ENCODE results near the gene SEC14L5. TPM values are rescaled to one million over a fixed set of nuclear protein-coding genes. Genes with fewer than 3 reads are reported as not detected.

The SEC14L5 gene
- total and polyA plus RNA-seq, 9 donors = 0.11 to 1.5 (median 0.38) TPM

DNA sequence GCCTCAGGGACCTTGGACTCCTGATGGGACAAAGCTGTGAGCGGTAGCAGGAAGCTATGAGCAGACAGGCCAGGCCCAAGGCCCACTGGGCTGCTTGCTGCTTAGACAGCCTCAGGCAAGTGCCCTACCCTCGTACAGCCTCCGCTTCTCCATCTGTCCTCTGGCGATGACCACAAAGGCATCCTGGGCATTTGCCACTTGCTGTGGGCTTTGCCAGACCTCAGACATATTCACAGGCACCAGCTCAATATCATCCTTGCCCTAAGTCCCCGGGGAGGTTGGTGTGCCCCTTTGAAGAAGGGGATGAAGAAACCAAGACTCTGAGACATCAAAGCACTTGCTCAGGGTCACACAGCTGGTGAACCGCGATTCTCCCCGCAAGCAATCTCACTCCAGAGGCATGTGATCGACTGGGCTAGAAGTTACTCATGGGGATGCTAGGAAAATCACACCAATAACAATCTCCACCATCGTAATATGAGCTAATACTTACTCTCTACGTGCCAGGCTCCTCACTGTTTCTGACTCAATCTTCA, 42.8 kb upstream of the SEC14L5 start:
- TF ChIP-seq EP300 (IDR thresholded peaks at IDR 0.05) (no peak), POLR2A (IDR thresholded peaks at IDR 0.05) (no peak), CTCF (IDR thresholded peaks at IDR 0.05) (no peak)
- intact Hi-C loops (cut with DNase I) = no loop called here
- H3K27me3 ChIP-seq = no peaks in the 10 kb centered on the region
- peaks cover 4% of the 10 kb centered on the region for H3K4me1 ChIP-seq (ENCODE audit: insufficient read depth)
- H3K27ac ChIP-seq = no peak overlapping the region
- DNase-seq = no peak
- H3K36me3 ChIP-seq = no peaks in the 10 kb centered on the region
- WGBS, 3 donors = 50 to 62% (median 53%) methylated on average over 11 of the region's 11 CpGs
- H3K9me3 ChIP-seq = no peaks in the 10 kb centered on the region
- no peak overlapping the region for H3K4me3 ChIP-seq

GRCh38 chr16:4917117-4917516, 41.0 kb upstream of the SEC14L5 start:
- no peaks in the 10 kb centered on the region for H3K9me3 ChIP-seq
- H3K27me3 ChIP-seq = no peaks in the 10 kb centered on the region
- H3K36me3 ChIP-seq = no peaks in the 10 kb centered on the region
- no peak for DNase-seq
- H3K4me1 ChIP-seq (ENCODE audit: insufficient read depth) = no peaks in the 10 kb centered on the region
- WGBS, 3 donors = 5 to 11% (median 6%) methylated on average over 4 of the region's 4 CpGs
- no peak overlapping the region for H3K27ac ChIP-seq
- intact Hi-C loops (cut with DNase I) = no loop called here
- no peak overlapping the region for H3K4me3 ChIP-seq
- TF ChIP-seq CTCF (IDR thresholded peaks at IDR 0.05) (no peak), EP300 (IDR thresholded peaks at IDR 0.05) (no peak), POLR2A (IDR thresholded peaks at IDR 0.05) (no peak)

DNA sequence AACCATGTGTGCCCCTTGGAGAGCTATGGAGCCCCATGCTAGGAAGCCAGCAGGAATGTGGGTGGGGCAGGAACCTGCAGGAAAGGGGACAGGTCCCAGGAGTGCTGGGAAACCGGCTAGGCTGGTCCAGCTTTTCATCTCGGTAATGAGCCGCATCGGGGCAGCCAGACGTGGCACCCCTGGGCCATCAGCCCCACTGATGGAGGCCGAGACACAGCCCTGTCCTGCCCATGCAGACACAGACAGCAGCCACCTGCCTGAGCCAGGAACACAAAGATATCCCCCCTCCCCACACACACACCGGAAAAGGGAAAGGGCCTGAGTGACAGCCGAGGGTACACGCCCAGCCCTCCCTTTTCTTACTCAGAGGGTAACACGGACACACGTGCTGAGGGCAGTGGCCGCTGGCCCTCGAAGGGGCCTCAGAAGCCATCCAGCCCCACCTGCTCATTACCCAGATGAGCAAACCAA, 39.3 kb upstream of the SEC14L5 start:
- Histone ChIP-seq H3K4me3 (no peak overlapping the region), H3K27me3 (no peaks in the 10 kb centered on the region), H3K4me1 (ENCODE audit: insufficient read depth) (no peaks in the 10 kb centered on the region), H3K9me3 (no peaks in the 10 kb centered on the region), H3K36me3 (no peaks in the 10 kb centered on the region), H3K27ac (no peak overlapping the region)
- 70 to 75% (median 71%) methylated on average over 11 to 13 of the region's 13 CpGs for WGBS, 3 donors
- intact Hi-C loops (cut with DNase I) = no loop called here
- TF ChIP-seq EP300 (IDR thresholded peaks at IDR 0.05) (no peak), CTCF (IDR thresholded peaks at IDR 0.05) (no peak), POLR2A (IDR thresholded peaks at IDR 0.05) (no peak)
- DNase-seq = no peak

GRCh38 chr16:4920826-4921225, 37.3 kb upstream of the SEC14L5 start:
- intact Hi-C loops (cut with DNase I) = no loop called here
- WGBS, 3 donors = 80 to 84% (median 81%) methylated on average over 5 of the region's 5 CpGs

More at GRCh38 chr16:4920826-4921225, 37.3 kb upstream of the SEC14L5 start:
- Histone ChIP-seq H3K27me3 (no peaks in the 10 kb centered on the region), H3K4me1 (ENCODE audit: insufficient read depth) (no peaks in the 10 kb centered on the region), H3K4me3 (no peak overlapping the region), H3K36me3 (no peaks in the 10 kb centered on the region), H3K27ac (no peak overlapping the region), H3K9me3 (no peaks in the 10 kb centered on the region)
- no peak for TF ChIP-seq EP300 (IDR thresholded peaks at IDR 0.05)
- no peak for TF ChIP-seq POLR2A (IDR thresholded peaks at IDR 0.05)
- TF ChIP-seq CTCF (IDR thresholded peaks at IDR 0.05) = no peak
- DNase-seq = no peak

Data from ovary (tissue), 9 donors.